ENCODE measurements around the gene PCDH9. TPM values are rescaled to one million over a fixed set of nuclear protein-coding genes. Genes with fewer than 3 reads are reported as not detected.

PCDH9 gene
- total RNA-seq, 1 experiment from 2014 or later, result 10.1 TPM

- POLR2A ChIA-PET, result interaction anchor here (0.7 kb wide), 1 partner anchor 77 kb away, joined by 3 read pairs; no protein-coding TSS in a partner anchor
- no peak for DNase-seq (ENCODE audit: unreplicated experiment)
- no peaks in the 10 kb centered on the region for H3K4me1 Mint-ChIP-seq (ENCODE audit: insufficient read depth, unreplicated experiment)
- intact Hi-C loops (cut with micrococcal nuclease), result loop anchor here (10.0 kb wide), 1 partner anchor 344 kb away; no protein-coding TSS in a partner anchor
- TF ChIP-seq, protein P1, sequence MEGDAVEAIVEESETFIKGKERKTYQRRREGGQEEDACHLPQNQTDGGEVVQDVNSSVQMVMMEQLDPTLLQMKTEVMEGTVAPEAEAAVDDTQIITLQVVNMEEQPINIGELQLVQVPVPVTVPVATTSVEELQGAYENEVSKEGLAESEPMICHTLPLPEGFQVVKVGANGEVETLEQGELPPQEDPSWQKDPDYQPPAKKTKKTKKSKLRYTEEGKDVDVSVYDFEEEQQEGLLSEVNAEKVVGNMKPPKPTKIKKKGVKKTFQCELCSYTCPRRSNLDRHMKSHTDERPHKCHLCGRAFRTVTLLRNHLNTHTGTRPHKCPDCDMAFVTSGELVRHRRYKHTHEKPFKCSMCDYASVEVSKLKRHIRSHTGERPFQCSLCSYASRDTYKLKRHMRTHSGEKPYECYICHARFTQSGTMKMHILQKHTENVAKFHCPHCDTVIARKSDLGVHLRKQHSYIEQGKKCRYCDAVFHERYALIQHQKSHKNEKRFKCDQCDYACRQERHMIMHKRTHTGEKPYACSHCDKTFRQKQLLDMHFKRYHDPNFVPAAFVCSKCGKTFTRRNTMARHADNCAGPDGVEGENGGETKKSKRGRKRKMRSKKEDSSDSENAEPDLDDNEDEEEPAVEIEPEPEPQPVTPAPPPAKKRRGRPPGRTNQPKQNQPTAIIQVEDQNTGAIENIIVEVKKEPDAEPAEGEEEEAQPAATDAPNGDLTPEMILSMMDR (IDR thresholded peaks at IDR 0.05; ENCODE audit: unreplicated experiment), result no peak
- no peaks in the 10 kb centered on the region for H3K9me3 Mint-ChIP-seq (ENCODE audit: unreplicated experiment)
- H3K27ac Mint-ChIP-seq (ENCODE audit: low read depth, unreplicated experiment), result no peak overlapping the region
- H3K4me3 Mint-ChIP-seq (ENCODE audit: unreplicated experiment), result no peak overlapping the region
- H3K27me3 Mint-ChIP-seq (ENCODE audit: insufficient read depth, unreplicated experiment), result no peaks in the 10 kb centered on the region
- CTCF ChIA-PET, result interaction anchor here (0.5 kb wide), 1 partner anchor 104 kb away, joined by 3 read pairs; no protein-coding TSS in a partner anchor
- BruUV-seq (replicated peaks), result no TSS peak
- H3K36me3 Mint-ChIP-seq (ENCODE audit: insufficient read depth, unreplicated experiment), result no peaks in the 10 kb centered on the region
Observed at GRCh38 chr13:67070306-67070705, 159.8 kb downstream of the PCDH9 start.

GRCh38 chr13:67069117-67069767 lies 160.9 kb downstream of the PCDH9 start:
- intact Hi-C loops (cut with micrococcal nuclease), result no loop called here
- TF ChIP-seq, protein P1 (IDR thresholded peaks at IDR 0.05; ENCODE audit: unreplicated experiment), result no peak
- no peak overlapping the region for H3K4me3 Mint-ChIP-seq (ENCODE audit: unreplicated experiment)
- CTCF ChIA-PET, result no interaction called here
- H3K36me3 Mint-ChIP-seq (ENCODE audit: insufficient read depth, unreplicated experiment), result no peaks in the 10 kb centered on the region
- no peak for DNase-seq (ENCODE audit: unreplicated experiment)
- POLR2A ChIA-PET, result no interaction called here
- BruUV-seq (replicated peaks), result no TSS peak
- no peaks in the 10 kb centered on the region for H3K27me3 Mint-ChIP-seq (ENCODE audit: insufficient read depth, unreplicated experiment)
- H3K4me1 Mint-ChIP-seq (ENCODE audit: insufficient read depth, unreplicated experiment), result no peaks in the 10 kb centered on the region
- H3K9me3 Mint-ChIP-seq (ENCODE audit: unreplicated experiment), result no peaks in the 10 kb centered on the region
- H3K27ac Mint-ChIP-seq (ENCODE audit: low read depth, unreplicated experiment), result no peak overlapping the region

- ChIA-PET POLR2A (interaction anchor here (0.7 kb wide), 1 partner anchor 18 kb away, joined by 3 read pairs; no protein-coding TSS in a partner anchor), CTCF (interaction anchor here (1.4 kb wide), 1 partner anchor 11 kb away, joined by 3 read pairs; no protein-coding TSS in a partner anchor)
- Mint-ChIP-seq H3K9me3 (ENCODE audit: unreplicated experiment) (no peaks in the 10 kb centered on the region), H3K4me1 (ENCODE audit: insufficient read depth, unreplicated experiment) (peaks cover 4% of the 10 kb centered on the region), H3K4me3 (ENCODE audit: unreplicated experiment) (no peak overlapping the region), H3K27ac (ENCODE audit: low read depth, unreplicated experiment) (no peak overlapping the region), H3K27me3 (ENCODE audit: insufficient read depth, unreplicated experiment) (no peaks in the 10 kb centered on the region), H3K36me3 (ENCODE audit: insufficient read depth, unreplicated experiment) (no peaks in the 10 kb centered on the region)
- intact Hi-C loops (cut with micrococcal nuclease), result no loop called here
- TF ChIP-seq, protein P1 (IDR thresholded peaks at IDR 0.05; ENCODE audit: unreplicated experiment), result no peak
- no TSS peak for BruUV-seq (replicated peaks)
- DNase-seq (ENCODE audit: unreplicated experiment), result no peak
Observed at GRCh38 chr13:67064920-67065319, 165.2 kb downstream of the PCDH9 start.

DNA sequence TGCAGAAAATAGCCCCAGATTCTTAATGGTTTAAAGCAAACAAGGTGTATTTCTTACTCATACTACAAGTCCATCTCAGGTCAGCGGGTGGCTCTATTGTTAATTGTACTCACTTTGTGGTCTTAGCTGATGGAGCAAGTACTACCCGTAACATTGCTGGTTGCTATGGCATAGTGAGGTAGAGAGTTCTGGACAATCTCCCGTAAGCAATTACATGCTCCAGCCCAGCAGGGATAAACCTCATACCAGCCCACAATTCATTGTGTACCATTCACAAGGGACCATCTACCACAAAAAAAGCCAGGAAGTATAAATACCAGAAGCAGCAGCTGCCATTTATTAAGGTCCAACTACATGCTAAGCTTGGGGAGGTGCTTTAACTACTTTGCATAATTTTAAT lies 167.1 kb downstream of the PCDH9 start:
- intact Hi-C loops (cut with micrococcal nuclease), result no loop called here
- BruUV-seq (replicated peaks), result no TSS peak
- TF ChIP-seq, protein P1 (IDR thresholded peaks at IDR 0.05; ENCODE audit: unreplicated experiment), result no peak
- POLR2A ChIA-PET, result interaction anchor here (1.0 kb wide), 1 partner anchor 13 kb away, joined by 3 read pairs; no protein-coding TSS in a partner anchor
- Mint-ChIP-seq H3K4me3 (ENCODE audit: unreplicated experiment) (no peak overlapping the region), H3K4me1 (ENCODE audit: insufficient read depth, unreplicated experiment) (peaks cover 4% of the 10 kb centered on the region), H3K27ac (ENCODE audit: low read depth, unreplicated experiment) (no peak overlapping the region), H3K27me3 (ENCODE audit: insufficient read depth, unreplicated experiment) (no peaks in the 10 kb centered on the region), H3K36me3 (ENCODE audit: insufficient read depth, unreplicated experiment) (no peaks in the 10 kb centered on the region), H3K9me3 (ENCODE audit: unreplicated experiment) (no peaks in the 10 kb centered on the region)
- CTCF ChIA-PET, result no interaction called here
- DNase-seq (ENCODE audit: unreplicated experiment), result no peak

All from MCF 10A (cell line).